HepG2 (cell line): Measurements from ENCODE around the gene DPH7. TPM values are rescaled to one million over a fixed set of nuclear protein-coding genes. Genes with fewer than 3 reads are reported as not detected.
A peak's percentile ranks its signal among the peaks of the same experiment; 100 is the strongest.

Source experiments
- DBP ChIP-seq: sonication (generic); formaldehyde crosslinking; IDR thresholded peaks from 2 replicates; pipeline ENCODE4 v1.4.0; 2020; ENCODE audit warnings: missing genetic modification reagents; ENCODE audit errors: not compliant biosample characterization
- HOMEZ ChIP-seq: IDR thresholded peaks from 2 replicates; pipeline ENCODE4 v1.6.1; 2016; ENCODE audit warnings: low read depth
- NR2F6 ChIP-seq, 2 experiments: IDR thresholded peaks; 2 replicates each; pipeline ENCODE4 v1.6.1; 2016; ENCODE audit warnings: antibody characterized with exemption in 1 of 2, mild to moderate bottlenecking in 1 of 2
- ZBTB44 ChIP-seq: sonication (generic); formaldehyde crosslinking; IDR thresholded peaks from 2 replicates; pipeline ENCODE4 v1.4.0; 2020; ENCODE audit warnings: missing genetic modification reagents
- ZHX2 ChIP-seq, 2 experiments: sonication (generic) in 1 of 2; formaldehyde crosslinking in 1 of 2; IDR thresholded peaks; 2 replicates each; pipeline versions ENCODE4 v1.6.1 to v1.9.0; 2014 to 2022; ENCODE audit warnings: antibody characterized with exemption in 1 of 2, borderline replicate concordance in 1 of 2, inconsistent platforms in 1 of 2, low read depth in 1 of 2, missing genetic modification reagents in 1 of 2
- ZNF513 ChIP-seq: sonication (generic); formaldehyde crosslinking; conservative IDR thresholded peaks from 2 replicates; pipeline ENCODE4 v1.5.0; 2020; ENCODE audit warnings: missing genetic modification reagents
- ZNF687 ChIP-seq: sonication (generic); formaldehyde crosslinking; IDR thresholded peaks from 2 replicates; pipeline ENCODE4 v1.5.1; 2020; ENCODE audit warnings: mild to moderate bottlenecking, missing genetic modification reagents, moderate library complexity
- ZNF891 ChIP-seq: sonication (generic); formaldehyde crosslinking; IDR thresholded peaks from 2 replicates; pipeline ENCODE4 v1.5.0; 2020; ENCODE audit warnings: mild to moderate bottlenecking, missing genetic modification reagents
- ZSCAN9 ChIP-seq: IDR thresholded peaks from 2 replicates; pipeline ENCODE4 v1.6.1; 2016; ENCODE audit warnings: borderline replicate concordance
- polyA plus RNA-seq, 8 experiments: library from polyadenylated mRNA; depleted of rRNA in 3 of 8; stranded (reverse) in 7 of 8; unstranded in 1 of 8; fragments of >200 nt; fragmentation: Illumina TruSeq in 4 of 8; extraction: Trizol in 4 of 8; gene quantifications; 2 replicates each; pipeline versions ENCODE4 v1.2.1 to v1.2.3, GENCODE V29; 2011 to 2016; ENCODE audit warnings: low read depth in 4 of 8, missing spikeins in 1 of 8, mixed read lengths in 1 of 8; ENCODE audit not compliant: insufficient read depth in 1 of 8
- total RNA-seq, 5 experiments: library from RNA; depleted of rRNA; stranded (reverse); fragments of >200 nt; fragmentation: Illumina TruSeq; extraction: Trizol; gene quantifications; 2 replicates each; pipeline ENCODE4 v1.2.3, GENCODE V29; 2016; ENCODE audit warnings: low read depth in 1 of 5

Gene DPH7
- total and polyA plus RNA-seq, 2 of the 13 experiments (the other 11 are each of a cell fraction or from before 2014, with no cell fraction given): 27.6 to 31.6 TPM

GRCh38 chr9:137578518-137579258 is at the start of gene DPH7 (continued):
- TF ChIP-seq ZNF513 (CRISPR knock-in tag): 0 out of 2 replicates have a peak, but pooled peaks have one; percentile 37
- TF ChIP-seq ZNF891: no peak
- TF ChIP-seq DBP (CRISPR knock-in tag): no peak
- TF ChIP-seq NR2F6 (IDR thresholded peaks at IDR 0.05): no peak
- TF ChIP-seq NR2F6 (CRISPR knock-in tag; IDR thresholded peaks at IDR 0.05): peak; percentile 51; the same call in 1 of the 2 replicates
- 0 out of 2 replicates have a peak, but pooled peaks have one; percentile 45 for TF ChIP-seq ZBTB44 (CRISPR knock-in tag)
- TF ChIP-seq ZHX2 (IDR thresholded peaks at IDR 0.05; ENCODE audit: low read depth): no peak
- TF ChIP-seq ZHX2 (CRISPR knock-in tag; IDR thresholded peaks at IDR 0.05; ENCODE audit: borderline replicate concordance): 0 out of 2 replicates have a peak, but pooled peaks have one; percentile 36
- peak; percentile 90 for TF ChIP-seq ZNF687 (CRISPR knock-in tag)
- 0 out of 2 replicates have a peak, but pooled peaks have one; percentile 23 for TF ChIP-seq ZSCAN9
- TF ChIP-seq HOMEZ: no peak
